IPS DF 6.9 (cell line): ENCODE data around the gene SCFD2.
"Not testable (repeated sequence)": the region's sequence is repeated elsewhere in the genome, so short reads cannot be mapped to it uniquely, and the experiment has no call there.

ENCODE experiments used
- DNase-seq: peaks from one replicate; pipeline ENCODE4 v3.0.0-alpha.2; 2013; ENCODE audit warnings: low read depth, low spot score
- H3K27ac ChIP-seq: one replicate; pipeline ENCODE4 v1.5.1; 2013; ENCODE audit warnings: low read length, control low read depth
- H3K27me3 ChIP-seq: 2 replicates; pipeline ENCODE4 v1.6.1; 2013; ENCODE audit warnings: mild to moderate bottlenecking, low read length; ENCODE audit not compliant: control insufficient read depth, insufficient read depth
- H3K36me3 ChIP-seq: 2 replicates; pipeline ENCODE4 v1.6.1; 2013; ENCODE audit warnings: low read length; ENCODE audit not compliant: control insufficient read depth, insufficient read depth
- H3K4me1 ChIP-seq: 2 replicates; pipeline ENCODE4 v1.6.1; 2013; ENCODE audit warnings: low read length; ENCODE audit not compliant: control insufficient read depth, insufficient read depth
- H3K4me3 ChIP-seq: 2 replicates; pipeline ENCODE4 v1.5.1; 2013; ENCODE audit warnings: mild to moderate bottlenecking, low read length
- H3K9me3 ChIP-seq: 2 replicates; pipeline ENCODE4 v1.6.1; 2013; ENCODE audit warnings: low read length, inconsistent platforms; ENCODE audit not compliant: control insufficient read depth, insufficient read depth
- WGBS: extraction: QIAGEN DNeasy Blood & Tissue Kit; methylation state at CpG from one replicate; pipeline ENCODE4 v1.1.7; 2013; ENCODE audit warnings: mixed read lengths, missing lambda C conversion rate; ENCODE audit not compliant: insufficient read length, insufficient coverage; 5-methylcytosine and 5-hydroxymethylcytosine counted together

Gene SCFD2

DNA sequence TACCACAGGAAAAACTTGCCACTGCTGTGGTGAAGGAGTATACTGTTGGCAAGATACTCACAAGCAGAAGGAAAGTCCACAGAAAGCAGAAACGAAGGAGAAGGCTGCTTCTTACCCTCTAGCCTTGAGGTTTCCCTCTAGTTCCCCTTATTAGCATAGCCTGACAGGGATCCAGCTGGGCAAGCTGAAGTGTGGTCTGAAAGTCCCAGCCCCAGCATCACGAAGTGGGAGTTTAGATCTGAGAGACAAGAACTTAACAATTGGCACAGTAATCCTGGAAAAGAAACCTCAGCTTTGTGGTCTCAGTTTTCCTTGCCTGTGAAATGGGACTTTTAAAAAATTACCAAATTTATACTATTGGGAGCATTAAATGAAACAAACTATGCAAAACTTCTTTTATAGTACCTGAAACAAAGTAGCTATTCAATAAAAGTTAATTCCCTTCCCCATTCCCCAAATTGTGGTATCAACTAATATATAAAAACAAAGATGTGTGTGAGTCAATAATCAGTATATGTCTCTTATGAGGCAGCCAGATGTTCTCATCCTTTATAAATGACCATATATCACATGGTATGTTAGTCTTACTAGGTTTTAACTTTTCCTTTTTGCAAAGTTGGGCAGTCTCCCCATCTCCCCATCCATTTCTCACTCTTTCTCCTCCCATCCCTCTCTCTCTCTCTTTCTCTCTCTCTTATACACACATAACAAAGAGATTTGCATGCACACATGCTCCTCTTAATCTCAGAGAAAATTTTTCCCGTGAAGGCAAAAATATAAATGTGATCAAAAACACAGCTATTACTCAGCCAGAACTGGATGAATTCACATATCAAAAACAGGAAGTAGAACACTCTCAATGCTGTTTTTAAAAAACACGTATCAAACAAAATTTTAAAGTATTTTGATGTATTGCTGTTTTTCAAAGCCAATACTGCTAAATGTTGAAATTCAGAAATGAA is 57.8 kb downstream of the SCFD2 start:
- H3K27ac ChIP-seq: no peak overlapping the region
- no peak for DNase-seq
- H3K36me3 ChIP-seq: no peaks in the 10 kb centered on the region
- no CpG with 5 or more reads among the region's 4 CpGs for WGBS
- no peaks in the 10 kb centered on the region for H3K27me3 ChIP-seq
- H3K9me3 ChIP-seq: no peaks in the 10 kb centered on the region
- no peaks in the 10 kb centered on the region; the same call in 1 of the 2 replicates for H3K4me1 ChIP-seq
- H3K4me3 ChIP-seq: no peak overlapping the region

DNA sequence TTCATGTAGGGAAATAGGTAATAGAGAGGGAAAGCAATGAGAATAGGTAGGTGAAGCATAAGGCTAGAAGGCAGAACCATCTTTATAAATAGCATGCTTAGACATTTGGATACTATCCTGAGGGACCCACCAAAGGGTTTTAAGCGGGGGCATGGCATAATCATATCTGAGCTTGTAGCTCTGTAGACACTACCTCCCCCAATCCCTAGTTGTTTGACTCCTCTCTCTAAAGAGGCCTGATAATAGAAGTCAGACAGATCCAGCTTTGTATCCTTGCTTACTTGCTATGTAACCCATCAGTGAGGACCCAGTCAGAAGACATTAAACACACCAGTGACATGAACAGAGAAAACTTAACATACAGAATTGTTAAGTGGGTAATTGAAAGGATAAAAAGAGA is 58.7 kb downstream of the SCFD2 start:
- no peaks in the 10 kb centered on the region for H3K36me3 ChIP-seq
- no peak for DNase-seq
- H3K27ac ChIP-seq: no peak overlapping the region
- no CpG with 5 or more reads among the region's 1 CpG for WGBS
- H3K4me3 ChIP-seq: no peak overlapping the region
- no peaks in the 10 kb centered on the region for H3K9me3 ChIP-seq
- H3K4me1 ChIP-seq: no peaks in the 10 kb centered on the region; the same call in 1 of the 2 replicates
- H3K27me3 ChIP-seq: no peaks in the 10 kb centered on the region

DNA sequence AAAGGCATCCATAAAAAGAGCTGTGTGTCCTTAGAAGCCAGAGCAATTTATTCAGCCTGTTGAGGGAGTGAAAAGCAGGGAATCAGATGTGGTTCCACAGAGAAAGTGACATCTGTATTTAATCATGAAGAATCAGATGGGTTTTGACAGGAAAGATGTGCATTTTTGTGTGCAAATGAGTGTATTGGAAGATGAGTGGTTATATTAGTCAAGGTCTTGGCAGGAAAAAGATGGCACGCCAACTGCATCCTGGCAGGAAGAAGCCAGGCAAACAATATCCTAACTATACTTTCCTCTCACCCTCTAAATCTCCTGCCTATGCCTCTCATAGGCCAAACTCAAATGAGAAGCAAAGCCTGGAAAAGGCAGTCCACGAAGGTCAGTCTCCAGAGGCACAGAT is 59.1 kb downstream of the SCFD2 start:
- no peaks in the 10 kb centered on the region for H3K36me3 ChIP-seq

DNA sequence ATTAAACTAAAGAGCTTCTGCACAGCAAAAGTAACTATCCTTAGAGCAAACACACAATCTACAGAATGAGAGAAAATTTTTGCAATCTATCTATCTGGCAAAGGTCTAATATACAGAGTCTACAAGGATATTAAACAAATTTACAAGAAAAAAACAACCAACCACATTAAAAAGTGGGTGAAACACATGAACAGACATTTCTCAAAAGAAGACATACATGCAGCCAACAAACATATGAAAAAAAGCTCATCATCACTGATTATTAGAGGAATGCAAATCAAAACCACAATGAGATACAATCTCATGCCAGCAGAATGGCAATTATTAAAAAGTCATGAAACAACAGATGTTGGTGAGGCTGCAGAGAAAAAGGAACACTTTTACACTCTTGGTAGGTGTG is 73.7 kb downstream of the SCFD2 start:
- H3K36me3 ChIP-seq, H3K4me1 ChIP-seq, H3K27ac ChIP-seq, DNase-seq, H3K4me3 ChIP-seq, H3K9me3 ChIP-seq, H3K27me3 ChIP-seq: not testable (repeated sequence)

More for the DNA sequence above, 59.1 kb downstream of the SCFD2 start:
- Histone ChIP-seq H3K4me3 (no peak overlapping the region), H3K27ac (no peak overlapping the region), H3K27me3 (no peaks in the 10 kb centered on the region), H3K4me1 (no peaks in the 10 kb centered on the region; the same call in 1 of the 2 replicates), H3K9me3 (no peaks in the 10 kb centered on the region)
- no peak for DNase-seq
- WGBS: no CpG with 5 or more reads among the region's 2 CpGs

DNA sequence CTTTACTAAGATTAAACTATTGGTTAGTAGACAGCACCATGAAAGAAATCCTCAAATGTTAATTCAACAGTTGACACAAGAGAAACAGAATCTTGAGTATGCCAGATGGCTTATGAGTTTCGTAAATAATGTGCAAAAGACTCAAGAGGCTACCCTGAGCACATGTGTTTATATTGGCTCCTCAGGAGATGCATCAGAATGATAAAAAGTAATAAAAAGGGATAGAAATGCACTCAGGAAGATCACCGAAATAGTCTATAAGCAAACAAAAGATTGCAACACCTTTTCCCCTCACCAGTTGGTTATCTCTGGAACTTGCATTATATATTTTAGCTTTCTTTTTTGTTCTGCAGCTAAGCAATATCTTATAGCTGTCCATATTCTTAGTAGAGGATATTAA is 84.4 kb downstream of the SCFD2 start:
- H3K9me3 ChIP-seq: no peaks in the 10 kb centered on the region
- no peaks in the 10 kb centered on the region for H3K4me1 ChIP-seq
- WGBS: no CpG with 5 or more reads among the region's 2 CpGs
- H3K27ac ChIP-seq: no peak overlapping the region
- no peak overlapping the region for H3K4me3 ChIP-seq
- no peak for DNase-seq
- H3K36me3 ChIP-seq: no peaks in the 10 kb centered on the region
- no peaks in the 10 kb centered on the region for H3K27me3 ChIP-seq

DNA sequence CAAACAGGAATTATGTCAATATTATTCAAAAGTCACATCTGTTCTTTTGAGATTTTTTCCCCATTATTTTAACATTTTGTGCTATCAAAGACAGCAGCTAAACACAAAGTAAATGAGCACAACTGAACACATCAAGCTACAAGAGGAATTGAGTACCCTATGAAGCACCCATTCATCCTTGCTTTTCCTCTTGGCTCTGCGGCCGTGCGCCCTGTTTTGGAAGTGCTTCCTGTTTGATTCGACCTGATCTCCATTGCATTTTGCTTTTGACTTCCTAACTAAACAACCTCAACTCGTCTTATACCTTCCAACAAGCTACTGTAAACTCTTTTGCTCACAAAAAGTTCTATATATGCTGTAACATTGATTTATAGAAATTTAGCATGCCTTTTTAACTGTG is 85.0 kb downstream of the SCFD2 start:
- Histone ChIP-seq H3K9me3 (no peaks in the 10 kb centered on the region), H3K36me3 (no peaks in the 10 kb centered on the region), H3K27ac (no peak overlapping the region), H3K4me3 (no peak overlapping the region), H3K27me3 (no peaks in the 10 kb centered on the region), H3K4me1 (no peaks in the 10 kb centered on the region)
- no peak for DNase-seq
- WGBS: 100% methylated on average over 1 of the region's 5 CpGs

DNA sequence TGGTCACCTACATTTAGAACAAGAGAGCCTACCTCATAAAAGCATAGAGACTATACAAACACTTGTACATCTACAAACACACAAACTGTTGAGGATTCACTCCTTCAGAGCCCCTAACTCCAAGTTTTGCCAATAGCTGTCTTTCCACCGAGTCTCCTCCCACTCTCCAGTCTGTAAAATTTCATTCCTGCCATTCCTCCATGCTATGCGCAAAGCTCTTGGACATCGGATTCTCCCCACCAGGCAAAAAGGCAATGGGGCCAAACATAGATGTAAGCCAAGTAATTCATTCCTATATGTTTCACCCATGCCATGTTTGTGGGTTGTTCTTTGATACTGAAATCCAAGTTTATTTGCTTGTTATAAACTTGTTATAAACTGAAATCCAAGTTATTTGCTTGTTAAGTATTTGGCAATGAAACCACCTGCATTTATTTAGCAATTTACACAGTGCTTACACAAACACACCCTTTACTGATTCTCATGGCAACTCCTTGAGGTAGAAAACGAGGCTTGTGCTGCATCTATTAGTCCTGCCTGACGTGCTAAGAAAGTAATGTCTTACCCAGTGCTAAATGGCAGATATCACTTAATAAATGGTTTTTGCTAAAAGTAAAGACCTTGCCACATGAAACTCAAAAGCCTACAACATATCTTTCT is 91.1 kb downstream of the SCFD2 start:
- no peaks in the 10 kb centered on the region for H3K9me3 ChIP-seq

DNA sequence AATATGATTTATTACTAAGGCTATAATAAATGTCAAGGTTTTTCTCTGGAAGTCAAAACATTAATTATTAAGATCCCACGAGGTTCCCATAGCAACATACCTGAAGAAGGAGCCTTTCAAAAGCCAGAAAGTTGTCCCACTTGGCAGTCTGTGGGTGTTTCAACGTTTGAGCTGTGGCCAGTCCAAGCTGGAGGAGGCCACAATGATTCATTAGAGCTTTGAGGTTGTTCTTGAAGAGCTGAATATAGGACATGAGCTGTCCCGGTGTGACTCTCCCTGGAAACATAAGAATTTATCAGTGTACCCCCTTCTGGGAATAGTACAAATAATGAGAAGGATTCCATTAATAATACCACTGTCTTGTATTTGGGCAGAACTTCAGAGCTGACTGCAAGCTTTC is 92.1 kb downstream of the SCFD2 start:
- H3K4me1 ChIP-seq: no peaks in the 10 kb centered on the region
- no peaks in the 10 kb centered on the region for H3K9me3 ChIP-seq
- no peak overlapping the region for H3K4me3 ChIP-seq
- no peaks in the 10 kb centered on the region for H3K36me3 ChIP-seq
- no peak for DNase-seq
- WGBS: no CpG with 5 or more reads among the region's 3 CpGs
- no peak overlapping the region for H3K27ac ChIP-seq
- no peaks in the 10 kb centered on the region for H3K27me3 ChIP-seq

More for the DNA sequence above, 91.1 kb downstream of the SCFD2 start:
- H3K27me3 ChIP-seq: no peaks in the 10 kb centered on the region
- H3K36me3 ChIP-seq: no peaks in the 10 kb centered on the region
- DNase-seq: no peak
- H3K4me3 ChIP-seq: no peak overlapping the region
- no peak overlapping the region for H3K27ac ChIP-seq
- no peaks in the 10 kb centered on the region for H3K4me1 ChIP-seq
- no CpG with 5 or more reads among the region's 5 CpGs for WGBS

DNA sequence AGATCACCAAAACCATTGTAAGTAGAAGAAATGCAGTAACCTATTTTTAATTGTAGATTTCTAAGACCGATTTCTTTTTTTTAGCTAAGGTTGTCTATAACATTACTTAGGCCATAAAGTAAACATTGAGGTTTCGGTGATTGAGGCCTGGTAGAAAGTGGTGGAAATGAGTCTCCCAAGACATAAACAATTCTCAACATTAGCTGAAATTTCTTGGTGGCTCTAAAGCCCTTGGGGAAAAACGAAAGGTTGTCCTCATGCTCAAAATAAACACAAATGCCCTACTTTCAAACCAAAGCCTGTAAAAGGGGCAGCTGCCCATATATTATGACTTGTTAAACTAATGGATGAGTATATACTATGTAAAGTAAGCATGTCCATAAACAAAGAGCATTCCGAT is 98.8 kb downstream of the SCFD2 start:
- Histone ChIP-seq H3K9me3 (no peaks in the 10 kb centered on the region), H3K36me3 (no peaks in the 10 kb centered on the region), H3K4me1 (no peaks in the 10 kb centered on the region), H3K4me3 (no peak overlapping the region), H3K27ac (no peak overlapping the region), H3K27me3 (no peaks in the 10 kb centered on the region)
- no CpG with 5 or more reads among the region's 4 CpGs for WGBS
- no peak for DNase-seq

DNA sequence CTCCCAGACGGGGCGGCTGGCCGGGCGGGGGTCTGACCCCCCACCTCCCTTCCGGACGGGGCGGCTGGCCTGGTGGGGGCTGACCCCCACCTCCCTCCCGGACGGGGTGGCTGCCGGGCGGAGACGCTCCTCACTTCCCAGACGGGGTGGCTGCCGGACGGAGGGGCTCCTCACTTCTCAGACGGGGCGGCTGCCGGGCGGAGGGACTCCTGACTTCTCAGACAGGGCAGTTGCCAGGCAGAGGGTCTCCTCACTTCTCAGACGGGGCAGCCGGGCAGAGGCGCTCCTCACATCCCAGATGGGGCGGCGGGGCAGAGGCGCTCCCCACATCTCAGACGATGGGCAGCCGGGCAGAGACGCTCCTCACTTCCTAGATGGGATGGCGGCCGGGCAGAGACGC is 109.9 kb downstream of the SCFD2 start:
- not testable (repeated sequence) for H3K27ac ChIP-seq, H3K4me3 ChIP-seq, DNase-seq, H3K36me3 ChIP-seq, H3K9me3 ChIP-seq, H3K4me1 ChIP-seq, H3K27me3 ChIP-seq
- WGBS: no CpG with 5 or more reads among the region's 31 CpGs
